ENCODE results near the gene DAB1.

Gene DAB1

DNA sequence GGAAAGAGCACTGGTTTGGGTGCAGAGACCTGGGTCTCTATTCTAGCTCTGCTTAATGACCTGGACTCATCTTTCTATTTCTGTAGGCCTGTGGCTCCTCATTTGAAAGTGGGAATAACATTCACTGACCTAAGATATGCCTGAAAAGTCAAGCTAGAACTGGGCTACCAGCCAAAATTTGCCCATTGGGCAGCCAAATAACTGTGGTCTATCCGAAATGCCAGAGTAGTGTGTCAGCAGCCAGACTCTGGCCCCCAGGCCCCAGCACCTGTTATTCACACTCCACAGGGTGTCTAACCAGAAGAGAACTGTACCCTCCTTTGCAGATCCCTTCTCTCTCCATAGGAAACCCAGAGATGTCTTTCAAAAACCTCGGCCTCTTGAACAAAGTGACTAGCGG lies 12.6 kb downstream of the DAB1 start:
- no peak for DNase-seq (ENCODE audit: low read depth in 3 of 3)

DNA sequence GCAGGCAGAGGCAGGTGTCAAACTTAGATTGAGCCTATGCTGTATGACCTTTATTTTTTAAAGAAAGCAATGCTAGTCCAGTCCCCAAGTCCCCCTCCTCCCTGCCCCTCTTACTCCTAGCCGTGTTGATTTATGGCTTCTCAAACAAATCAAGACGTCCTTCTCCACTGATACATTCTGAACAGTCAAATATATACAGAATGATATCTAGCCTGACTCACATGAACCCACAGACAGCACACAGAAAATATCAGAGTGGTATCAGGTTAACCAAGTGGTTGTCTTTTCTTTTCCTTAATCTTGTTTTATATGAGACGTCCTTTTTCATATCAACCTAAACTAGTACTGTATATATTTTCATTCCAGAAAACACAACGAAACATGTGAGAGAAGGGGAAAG lies 13.4 kb downstream of the DAB1 start:
- no peak for DNase-seq (ENCODE audit: low read depth in 3 of 3)

DNA sequence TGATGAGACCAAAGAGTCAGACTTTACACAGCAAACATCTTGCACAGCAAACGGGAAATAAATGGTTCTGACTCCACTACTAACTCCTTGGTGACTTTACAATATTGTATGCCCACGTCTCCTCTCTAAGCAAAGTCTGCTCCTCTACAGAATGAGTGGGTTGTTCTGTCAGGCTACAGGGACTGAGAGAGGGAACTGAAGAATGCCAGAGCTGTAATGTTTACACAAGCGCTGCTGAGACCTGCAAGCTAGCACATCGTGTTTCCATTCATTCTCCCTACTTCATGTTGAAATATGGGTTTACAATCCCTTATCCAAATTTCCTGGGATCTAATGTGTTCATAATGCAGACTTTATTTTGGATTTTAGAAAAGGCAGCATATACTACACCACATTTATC lies 15.9 kb downstream of the DAB1 start:
- no peak for DNase-seq (ENCODE audit: low read depth in 3 of 3)

DNA sequence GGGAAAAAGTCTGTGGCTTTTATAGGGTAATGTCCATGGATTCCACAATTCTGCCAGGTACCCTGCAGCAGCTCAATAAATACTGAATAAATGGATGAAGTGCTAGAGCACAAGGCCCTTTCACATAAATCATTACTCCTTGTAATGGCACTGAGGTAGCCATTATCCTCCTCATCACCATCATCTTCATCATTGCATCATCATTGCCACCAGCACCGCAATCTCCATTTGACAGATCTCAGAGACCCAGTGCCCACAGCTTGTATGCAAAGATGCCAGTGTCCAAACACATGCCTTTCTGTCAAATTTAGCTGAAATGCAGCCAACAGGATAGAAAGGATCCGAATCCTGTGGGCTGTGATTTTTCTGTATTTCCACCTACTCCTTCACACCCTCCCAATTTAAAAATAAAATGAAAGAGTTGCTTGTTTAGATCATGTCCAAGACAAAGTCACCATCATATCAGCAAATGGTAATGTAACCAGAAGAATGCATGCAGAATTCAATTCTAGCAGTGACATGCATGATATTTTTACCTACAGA lies 17.4 kb downstream of the DAB1 start:
- DNase-seq (ENCODE audit: low read depth in 3 of 3) = no peak

DNA sequence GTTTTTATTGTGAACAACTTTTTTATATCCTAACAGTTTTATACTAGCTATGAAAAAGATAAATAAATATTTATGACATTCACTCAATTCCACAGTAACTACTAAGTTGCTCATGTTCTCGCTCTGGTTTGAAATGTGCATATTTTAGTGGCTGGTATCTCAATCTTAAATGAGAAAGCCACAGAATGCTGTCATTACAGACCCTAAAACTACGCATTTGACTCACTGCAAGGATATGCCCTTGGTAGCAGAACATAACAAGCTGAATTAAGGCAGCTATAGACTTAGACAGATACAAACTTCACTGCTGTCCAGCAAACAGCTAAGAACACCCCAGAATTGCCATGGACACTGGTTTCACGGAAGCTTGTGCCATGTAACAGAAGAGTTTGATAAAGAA lies 19.0 kb downstream of the DAB1 start:
- DNase-seq (ENCODE audit: low read depth in 3 of 3) = no peak

DNA sequence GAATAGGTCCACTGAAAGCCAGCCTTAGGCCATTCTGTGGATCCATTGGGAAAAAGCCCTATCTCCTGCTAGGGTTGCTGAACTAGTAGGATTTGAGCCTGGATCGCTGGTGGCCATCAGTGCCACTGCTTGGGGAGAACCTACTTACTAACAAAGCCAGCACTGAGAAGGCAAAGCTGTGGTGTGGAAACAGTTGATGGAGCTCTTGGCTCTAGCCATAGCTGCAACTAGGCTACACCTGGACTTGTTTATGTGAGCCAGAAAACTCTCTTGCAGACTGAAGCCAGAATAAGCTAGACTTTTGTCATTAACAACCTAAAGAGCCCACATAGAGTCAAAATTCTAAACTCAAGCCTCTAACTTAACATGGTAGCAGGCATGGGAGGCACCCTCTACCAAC lies 20.7 kb downstream of the DAB1 start:
- no peak for DNase-seq (ENCODE audit: low read depth in 3 of 3)

DNA sequence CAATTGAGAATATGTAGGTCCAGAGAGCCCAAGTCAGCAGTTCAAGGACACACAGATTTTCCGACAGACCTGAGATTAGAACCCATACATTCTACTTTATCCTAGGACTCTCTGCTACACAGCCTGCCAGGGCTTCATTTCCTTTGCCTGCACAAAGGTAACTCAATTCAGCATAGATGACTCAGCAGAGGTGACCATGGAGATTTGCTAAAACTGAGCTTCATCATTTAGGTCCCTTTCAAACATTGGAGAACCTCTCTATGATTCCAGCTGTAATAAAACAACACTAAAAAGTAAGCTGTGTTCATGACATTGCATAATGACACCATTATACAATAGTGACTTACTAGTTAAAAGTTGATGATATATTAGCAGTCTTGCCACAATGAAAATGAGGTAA lies 22.2 kb downstream of the DAB1 start:
- DNase-seq (ENCODE audit: low read depth in 3 of 3) = no peak

DNA sequence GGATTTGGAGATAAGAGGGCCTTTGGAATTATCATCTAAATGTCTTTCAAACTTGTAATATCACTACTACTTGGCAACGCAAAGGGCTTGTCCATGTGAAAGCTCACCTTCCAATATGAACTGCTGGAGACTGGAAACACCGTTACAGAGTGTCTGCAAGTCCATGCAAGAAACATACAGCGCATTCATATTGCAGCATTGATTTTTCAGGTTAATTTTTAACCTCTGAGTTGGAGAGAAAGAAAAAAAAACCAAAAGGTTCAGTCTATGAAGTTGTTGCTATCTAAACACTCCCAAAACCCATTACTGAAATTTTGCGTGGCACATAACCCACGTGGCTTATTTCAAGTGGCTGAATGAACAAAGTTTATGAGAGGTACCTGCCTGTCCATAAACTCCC lies 23.8 kb downstream of the DAB1 start:
- DNase-seq (ENCODE audit: low read depth in 3 of 3) = no peak

DNA sequence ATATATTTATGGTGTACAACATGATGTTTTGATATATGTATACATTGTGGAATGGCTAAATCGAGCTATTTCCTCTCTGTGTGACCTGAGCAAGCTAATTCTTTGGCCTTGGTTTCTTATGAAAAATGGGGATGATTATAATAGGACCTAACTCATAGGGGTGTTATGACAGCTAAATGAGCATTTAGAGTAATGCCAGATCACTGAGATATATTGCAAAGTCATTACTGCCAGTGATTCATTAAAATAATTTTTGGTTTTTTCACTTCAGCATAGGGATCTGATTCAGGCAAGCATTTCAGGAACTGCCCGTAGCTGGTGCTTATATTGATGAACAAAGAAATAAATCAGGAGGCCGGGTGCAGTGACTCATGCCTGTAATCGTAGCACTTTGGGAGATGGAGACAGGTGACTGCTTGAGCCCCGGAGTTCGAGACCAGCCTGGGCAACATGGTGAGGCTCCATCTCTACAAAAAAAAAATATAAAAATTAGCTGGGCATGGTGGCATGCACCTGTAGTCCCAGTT lies 30.7 kb downstream of the DAB1 start:
- DNase-seq (ENCODE audit: low read depth in 3 of 3) = no peak

DNA sequence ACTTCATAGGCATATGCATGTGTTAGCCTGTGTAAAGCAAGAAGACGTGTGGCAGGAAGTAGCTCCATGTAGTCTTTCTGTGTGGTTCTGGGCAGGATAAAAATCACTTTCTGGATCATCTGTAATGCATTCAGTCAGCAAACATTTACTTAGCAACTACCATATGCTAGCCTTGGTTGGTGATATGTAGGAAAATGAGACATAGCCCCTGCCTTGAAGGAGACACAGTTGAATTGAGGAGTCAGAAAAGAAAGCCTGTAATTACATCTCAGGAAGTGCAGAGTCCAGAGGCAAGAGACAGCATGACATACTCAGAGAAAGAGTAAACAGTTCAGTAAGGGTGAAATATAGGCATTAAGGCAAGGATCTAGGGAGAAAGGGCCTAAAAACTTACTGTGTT lies 38.5 kb downstream of the DAB1 start:
- no peak for DNase-seq (ENCODE audit: low read depth in 3 of 3)

DNA sequence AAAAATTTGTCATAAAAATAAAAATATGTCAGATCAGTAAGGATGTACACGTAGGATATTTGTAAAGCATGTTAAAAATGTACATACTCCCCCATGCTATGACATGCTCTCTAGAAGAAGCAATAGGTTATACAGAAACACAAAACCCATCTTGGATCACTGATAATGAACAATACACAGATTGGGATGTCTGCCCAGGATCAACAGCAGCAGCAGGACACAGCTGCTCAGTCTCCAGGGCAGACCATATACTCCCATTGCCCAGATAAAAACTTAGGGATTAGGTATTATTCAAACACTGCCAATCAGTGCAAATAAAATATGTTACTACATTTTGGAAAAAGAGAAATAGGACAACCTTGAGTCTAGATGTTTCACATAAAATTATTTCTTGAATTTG lies 39.0 kb downstream of the DAB1 start:
- DNase-seq (ENCODE audit: low read depth in 3 of 3) = no peak

DNA sequence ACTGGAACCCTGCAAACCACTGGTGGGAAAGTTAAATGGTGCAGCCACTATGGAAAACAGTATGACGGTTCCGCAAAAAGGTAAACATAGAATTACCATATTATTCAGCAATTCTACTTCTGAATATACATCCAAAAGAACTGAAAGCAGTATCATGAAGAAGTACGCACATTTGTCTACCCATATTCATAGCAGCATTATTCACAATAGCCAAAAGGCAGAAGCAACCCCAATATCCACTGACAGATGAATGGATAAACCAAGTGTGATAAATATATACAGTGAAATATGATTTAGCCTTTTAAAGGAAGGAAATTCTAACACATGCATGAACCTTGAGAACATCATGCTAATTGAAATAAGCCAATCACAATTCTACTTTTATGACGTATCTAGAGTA lies 39.6 kb downstream of the DAB1 start:
- no peak for DNase-seq (ENCODE audit: low read depth in 3 of 3)

DNA sequence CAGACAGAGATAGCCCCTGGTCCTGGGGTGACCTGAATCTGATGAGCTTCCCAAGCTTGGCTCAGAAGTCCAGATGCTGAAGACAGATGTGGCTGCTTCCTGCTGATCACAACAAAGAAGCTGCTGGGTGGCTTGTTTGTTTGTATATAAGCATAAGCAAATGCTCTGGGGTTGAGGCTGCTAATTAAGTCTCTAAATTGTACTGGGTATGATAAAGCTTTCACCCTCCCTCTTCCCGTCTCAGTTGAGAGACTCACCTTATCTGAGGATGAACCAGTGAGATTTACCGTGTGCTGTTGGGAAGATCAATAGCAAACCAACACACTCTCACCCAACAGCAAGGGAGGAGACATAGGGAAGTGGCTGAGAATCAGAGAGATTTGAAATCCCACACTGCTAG lies 42.0 kb downstream of the DAB1 start:
- DNase-seq (ENCODE audit: low read depth in 3 of 3) = no peak

DNA sequence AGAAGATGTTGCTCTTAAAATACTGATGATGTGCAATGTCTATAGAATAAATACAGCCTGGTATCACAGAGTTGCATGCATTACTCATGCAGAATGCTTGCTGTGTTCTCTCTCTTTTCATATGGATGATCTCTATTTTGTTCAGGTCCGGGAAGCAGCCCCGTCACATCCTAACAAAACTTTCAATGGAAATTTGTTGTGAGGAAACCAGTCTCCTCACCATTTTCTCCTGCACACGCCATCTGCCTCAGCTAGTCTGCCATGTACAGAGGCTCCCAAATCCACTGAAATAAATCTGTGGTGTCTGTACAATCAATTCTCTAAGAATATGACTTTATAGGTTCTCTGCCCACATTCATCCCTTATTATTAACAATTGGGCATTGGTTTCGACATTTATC lies 42.4 kb downstream of the DAB1 start:
- DNase-seq (ENCODE audit: low read depth in 3 of 3) = no peak

DNA sequence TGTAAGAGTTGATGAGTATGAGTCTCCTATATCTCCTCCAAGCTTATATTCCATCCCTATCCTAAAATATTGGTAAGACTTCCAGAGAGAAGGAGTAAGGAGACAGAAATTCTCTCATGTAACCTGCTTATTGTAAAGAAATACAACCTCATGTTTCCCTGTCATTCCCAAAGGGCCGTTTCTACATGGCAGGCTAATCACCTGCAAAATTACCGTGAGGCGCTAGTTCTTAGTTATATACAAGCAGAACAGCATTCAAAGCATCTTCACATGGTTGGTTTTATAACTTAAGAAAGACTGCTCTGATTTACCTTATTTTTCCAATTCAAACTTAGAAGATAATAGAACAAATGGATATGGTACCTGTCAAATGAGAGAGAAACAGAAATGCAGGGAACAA lies 42.9 kb downstream of the DAB1 start:
- DNase-seq (ENCODE audit: low read depth in 3 of 3) = no peak

DNA sequence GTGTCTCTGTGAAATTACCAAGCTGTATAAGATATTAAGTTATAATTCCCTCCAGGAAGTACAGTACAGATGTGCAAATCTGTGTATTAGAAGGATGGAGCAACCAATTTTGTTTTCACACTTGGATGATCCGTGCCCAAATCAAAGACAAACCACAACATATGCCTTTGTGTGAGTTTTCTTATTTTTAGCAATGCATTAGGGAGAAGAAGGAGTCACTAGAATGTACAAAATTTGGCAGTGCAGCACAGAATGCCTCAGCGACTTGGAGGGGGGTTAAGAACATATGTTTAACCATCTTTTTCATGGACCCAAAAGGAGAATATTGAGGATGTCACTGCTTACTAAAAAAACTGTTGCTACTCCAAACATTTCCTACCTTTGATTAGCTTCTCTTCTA lies 45.3 kb downstream of the DAB1 start:
- DNase-seq (ENCODE audit: low read depth in 3 of 3) = no peak

DNA sequence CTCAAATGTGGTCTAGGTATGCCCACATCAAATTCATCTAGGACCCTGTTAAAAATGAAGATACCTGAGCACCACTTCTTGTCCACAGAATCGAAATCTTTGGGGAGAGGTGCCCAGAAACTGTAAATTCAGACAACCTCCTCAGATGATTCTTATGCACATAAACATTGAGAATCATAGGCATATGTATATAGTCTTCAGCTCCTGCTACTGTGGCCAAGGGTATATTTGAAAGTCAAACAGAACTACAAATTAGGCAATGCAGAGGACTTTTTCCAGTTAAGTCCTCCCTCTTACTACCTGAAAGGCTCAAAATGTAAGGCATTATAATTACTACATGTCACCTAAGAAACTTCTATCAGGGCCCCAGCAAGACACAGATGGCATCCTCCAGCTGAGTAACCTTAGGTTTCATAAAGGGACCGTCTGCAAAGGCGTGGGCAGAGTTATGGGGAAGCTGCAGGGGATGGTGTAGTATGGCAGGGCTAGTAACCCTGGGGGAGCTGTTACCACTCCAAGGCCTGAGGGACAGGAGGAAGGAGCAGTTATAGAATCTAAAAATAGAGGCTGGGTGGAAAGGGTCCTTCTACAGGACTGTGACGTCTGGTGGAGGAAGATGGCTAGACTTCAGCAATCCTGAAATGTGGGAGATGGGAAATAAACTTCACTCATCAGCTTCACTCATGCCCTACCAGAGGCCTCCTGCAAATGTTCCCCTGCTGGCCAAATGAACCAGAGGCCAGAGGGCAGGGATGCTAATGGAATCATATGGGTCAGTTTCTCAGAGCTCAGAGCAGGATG lies 46.3 kb downstream of the DAB1 start:
- no peak for DNase-seq (ENCODE audit: low read depth in 3 of 3)

DNA sequence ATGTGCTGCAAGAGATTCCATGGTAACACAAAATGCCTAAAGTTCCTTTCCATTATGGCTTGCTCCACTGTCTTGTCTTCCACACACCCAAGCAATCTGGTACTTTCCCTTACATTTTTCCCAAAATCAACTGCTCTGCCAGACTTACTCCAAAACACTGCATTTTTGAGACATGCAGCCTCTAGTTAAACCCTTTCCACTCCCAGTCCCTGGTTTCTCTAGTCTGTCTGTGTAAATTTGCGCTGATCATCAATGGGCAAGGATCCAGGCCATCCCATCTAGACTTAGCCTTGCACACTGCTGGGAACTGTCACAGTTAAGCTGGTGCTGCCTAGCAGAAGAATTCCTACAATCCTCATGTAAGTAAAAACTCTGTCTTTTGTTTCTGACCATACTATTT lies 47.8 kb downstream of the DAB1 start:
- no peak for DNase-seq (ENCODE audit: low read depth in 3 of 3)

DNA sequence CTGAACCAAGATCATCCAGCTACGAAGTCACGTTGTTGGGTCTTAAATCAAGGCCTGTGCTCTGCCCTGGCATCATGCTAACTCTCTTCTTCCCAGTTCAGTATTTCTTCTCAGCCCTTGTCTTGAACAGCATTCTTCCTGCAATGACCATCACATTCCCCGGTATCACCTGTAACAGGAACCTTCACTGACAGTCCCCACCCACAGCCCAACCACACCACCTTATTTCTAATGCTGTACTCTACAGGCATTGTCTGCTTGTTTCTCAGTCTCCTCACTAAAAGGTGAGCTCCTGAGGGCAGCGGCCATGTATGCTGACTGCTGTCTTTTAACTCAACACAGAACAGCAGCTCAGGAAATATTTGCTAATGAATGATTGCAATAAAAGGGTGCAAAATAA lies 54.0 kb downstream of the DAB1 start:
- no peak for DNase-seq (ENCODE audit: low read depth in 3 of 3)

DNA sequence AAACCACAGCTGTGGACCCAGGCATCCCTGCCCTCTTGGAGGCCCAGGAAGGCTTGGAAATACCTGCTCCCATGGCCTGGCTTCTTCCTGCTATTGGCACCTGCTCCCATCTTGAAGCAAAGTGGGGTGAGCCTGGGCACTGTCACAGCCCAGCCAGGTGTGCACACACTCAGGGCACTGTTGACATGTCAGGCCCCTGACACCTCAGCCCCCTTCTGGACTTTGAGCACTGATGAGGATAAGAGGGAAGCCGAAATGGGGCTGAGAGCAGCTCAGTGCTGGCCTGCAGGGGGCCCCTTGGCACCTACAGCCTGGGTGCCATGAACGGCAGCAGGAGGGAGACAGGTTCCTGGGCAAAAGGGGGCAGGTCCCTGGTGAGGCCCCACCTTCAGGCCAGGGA lies 55.9 kb downstream of the DAB1 start:
- no peak for DNase-seq (ENCODE audit: low read depth in 3 of 3)

DNA sequence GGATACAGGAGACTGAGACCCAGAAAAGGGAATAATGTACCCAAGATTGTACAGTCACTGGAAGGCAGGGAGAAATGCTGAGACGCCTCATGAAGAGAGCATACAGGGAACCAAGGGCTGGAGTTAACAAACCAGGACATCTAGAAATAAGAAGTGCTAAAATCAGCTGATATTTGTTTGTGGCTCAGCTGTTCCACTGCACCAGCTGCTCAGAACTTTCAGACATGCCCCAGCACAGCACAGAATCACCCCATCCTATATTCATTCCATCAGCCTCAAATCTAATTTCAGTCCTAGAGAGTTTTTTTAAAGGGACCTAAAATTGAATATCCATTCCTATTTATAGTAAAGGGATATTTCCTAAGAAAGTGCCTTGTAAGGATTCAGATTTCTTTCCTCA lies 60.2 kb downstream of the DAB1 start:
- no peak for DNase-seq (ENCODE audit: low read depth in 3 of 3)

DNA sequence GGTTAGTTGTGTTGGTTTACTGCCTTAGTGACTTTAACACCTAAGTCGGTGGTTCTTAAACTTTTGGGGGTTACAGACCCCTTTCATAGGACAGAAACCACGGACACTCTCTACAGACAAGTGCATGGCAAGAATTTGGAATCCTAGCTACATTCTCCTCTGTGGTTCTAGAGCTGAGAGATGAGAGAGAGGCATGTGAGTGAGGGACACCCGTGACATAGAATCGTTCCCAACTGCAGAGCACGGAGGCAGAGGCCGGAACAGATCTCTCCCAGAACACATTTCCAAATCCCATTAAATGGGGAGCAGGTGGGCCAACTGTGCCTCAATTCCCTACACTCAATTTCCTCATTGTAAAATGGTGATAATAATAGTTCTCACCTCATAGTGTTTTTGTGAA lies 60.7 kb downstream of the DAB1 start:
- DNase-seq (ENCODE audit: low read depth in 3 of 3) = no peak

DNA sequence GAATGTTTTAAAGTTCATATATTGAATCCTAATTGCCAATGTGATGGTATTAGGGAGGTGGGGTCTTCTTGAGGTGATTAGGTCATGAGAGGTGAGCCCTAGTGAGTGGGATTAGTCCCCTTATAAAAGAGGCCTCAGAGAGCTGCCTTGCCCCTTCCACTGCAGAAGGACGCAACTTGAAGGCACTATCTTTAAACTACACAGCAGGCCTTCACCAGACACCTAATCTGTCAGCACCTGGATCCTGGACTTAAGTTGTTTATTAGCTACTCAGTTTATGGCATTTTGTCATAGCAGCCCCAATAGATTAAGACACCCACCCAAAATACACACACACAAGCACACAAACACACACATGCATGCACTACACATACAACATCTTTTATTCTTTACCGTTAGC lies 61.4 kb downstream of the DAB1 start:
- no peak for DNase-seq (ENCODE audit: low read depth in 3 of 3)

DNA sequence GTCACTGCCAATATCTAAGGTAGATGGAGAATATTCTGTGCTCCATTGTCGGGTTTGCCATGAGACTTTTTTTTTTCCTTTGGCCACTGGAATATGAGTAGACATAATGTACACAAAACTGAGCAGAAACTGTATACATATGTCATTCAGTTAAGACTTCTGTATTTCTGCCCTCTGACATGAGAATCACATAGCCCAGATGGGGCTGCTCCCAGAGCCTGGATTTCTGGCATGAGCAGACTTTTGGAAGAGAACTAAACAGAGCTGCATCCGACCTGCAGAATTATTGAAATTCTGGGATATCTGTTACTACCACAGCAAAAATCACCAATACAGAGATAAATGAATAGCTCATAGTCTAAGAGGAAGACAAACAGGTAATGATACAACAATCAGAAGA lies 62.3 kb downstream of the DAB1 start:
- no peak for DNase-seq (ENCODE audit: low read depth in 3 of 3)

Measured in stimulated activated CD4-positive, alpha-beta T cell treated with anti-CD3 and anti-CD28 coated beads, TNF-alpha, amount 100 ng/mL, for 24 hours (primary cell).